ENCODE measurements around the gene GARIN6.

The GARIN6 gene

DNA sequence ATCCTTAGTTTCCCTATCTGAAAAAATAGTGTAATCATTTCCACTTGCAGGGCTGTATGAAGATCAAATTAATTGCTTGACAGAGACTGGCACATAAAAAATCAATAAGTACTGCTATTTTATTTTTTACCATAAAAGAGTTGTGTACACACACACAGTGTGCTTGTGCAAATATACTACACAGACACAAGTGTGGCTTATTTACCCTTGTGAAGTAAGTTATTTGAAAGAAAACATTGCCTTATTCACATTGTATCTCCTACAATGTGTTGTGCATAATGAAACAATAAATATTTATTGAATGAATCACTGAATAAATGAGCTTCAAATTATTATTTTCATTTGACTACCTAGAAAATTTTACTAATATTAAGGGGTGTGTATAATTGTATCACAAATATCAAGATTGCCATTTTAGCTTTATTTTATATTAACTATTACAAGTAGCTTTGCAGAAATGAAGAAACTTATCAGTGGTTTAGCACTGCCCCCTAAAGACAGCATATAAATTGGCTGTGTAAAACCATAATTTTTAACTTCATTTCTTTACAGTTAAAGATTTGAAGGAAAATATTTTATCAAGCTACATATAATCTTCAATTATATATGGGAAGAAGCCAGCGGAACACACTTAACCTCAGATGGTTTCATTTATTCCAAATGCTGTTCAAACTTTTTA is 11.3 kb downstream of the GARIN6 start:
- H3K4me3 ChIP-seq (replicated peaks; ENCODE audit: low read depth, low read length), result no peak overlapping the region
- DNase-seq (ENCODE audit: extremely low read depth, low read depth), result no peak
- TF ChIP-seq, protein P1, sequence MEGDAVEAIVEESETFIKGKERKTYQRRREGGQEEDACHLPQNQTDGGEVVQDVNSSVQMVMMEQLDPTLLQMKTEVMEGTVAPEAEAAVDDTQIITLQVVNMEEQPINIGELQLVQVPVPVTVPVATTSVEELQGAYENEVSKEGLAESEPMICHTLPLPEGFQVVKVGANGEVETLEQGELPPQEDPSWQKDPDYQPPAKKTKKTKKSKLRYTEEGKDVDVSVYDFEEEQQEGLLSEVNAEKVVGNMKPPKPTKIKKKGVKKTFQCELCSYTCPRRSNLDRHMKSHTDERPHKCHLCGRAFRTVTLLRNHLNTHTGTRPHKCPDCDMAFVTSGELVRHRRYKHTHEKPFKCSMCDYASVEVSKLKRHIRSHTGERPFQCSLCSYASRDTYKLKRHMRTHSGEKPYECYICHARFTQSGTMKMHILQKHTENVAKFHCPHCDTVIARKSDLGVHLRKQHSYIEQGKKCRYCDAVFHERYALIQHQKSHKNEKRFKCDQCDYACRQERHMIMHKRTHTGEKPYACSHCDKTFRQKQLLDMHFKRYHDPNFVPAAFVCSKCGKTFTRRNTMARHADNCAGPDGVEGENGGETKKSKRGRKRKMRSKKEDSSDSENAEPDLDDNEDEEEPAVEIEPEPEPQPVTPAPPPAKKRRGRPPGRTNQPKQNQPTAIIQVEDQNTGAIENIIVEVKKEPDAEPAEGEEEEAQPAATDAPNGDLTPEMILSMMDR (IDR thresholded peaks at IDR 0.05; ENCODE audit: low read depth, low read length, missing control alignments), result no peak

DNA sequence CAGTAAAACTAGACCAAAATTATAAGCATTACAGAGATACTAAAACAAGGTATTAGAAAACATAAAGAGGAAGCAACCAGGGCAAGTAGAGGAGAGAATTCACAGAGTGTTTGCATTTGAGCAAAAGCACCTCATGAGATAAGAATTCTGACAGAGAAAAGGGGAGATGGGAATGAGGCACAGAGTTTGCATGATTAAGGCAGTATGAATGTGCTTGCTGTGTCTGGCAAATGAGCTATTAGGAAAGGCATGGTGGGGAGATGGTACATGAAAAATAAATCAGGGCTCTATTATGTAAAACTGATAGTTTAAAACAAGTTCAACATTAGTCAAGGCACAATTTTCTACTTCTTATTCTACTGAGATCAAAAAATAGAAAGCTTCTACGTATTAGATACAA is 23.1 kb downstream of the GARIN6 start:
- no peak overlapping the region for H3K4me3 ChIP-seq (replicated peaks; ENCODE audit: low read depth, low read length)
- DNase-seq (ENCODE audit: extremely low read depth, low read depth), result no peak
- TF ChIP-seq, protein P1 (IDR thresholded peaks at IDR 0.05; ENCODE audit: low read depth, low read length, missing control alignments), result no peak

- H3K4me3 ChIP-seq (replicated peaks; ENCODE audit: low read depth, low read length), result no peak overlapping the region
- no peak for DNase-seq (ENCODE audit: extremely low read depth, low read depth)
- TF ChIP-seq, protein P1 (IDR thresholded peaks at IDR 0.05; ENCODE audit: low read depth, low read length, missing control alignments), result no peak
These were observed 32.7 kb downstream of the GARIN6 start for GRCh38 chr12:99680276-99680675.

DNA sequence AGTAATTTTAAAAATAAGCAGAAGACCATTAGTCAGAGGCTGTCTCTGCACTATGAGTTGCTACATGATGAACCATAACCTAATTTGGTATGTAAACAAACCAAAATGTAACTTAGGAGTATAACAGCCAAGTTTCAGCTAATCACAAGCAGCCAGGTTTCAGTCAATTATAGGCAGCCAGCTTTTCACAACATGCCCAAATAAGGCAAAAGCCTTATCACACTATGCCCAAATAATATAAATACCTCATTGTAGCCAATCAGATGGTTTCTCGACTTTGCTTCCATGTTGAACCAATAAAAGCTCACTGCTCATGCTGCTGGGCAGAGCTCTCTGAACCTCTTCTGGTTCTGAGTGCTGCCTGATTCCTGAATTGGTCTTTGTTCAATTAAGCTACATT is 38.6 kb downstream of the GARIN6 start:
- no peak overlapping the region for H3K4me3 ChIP-seq (replicated peaks; ENCODE audit: low read depth, low read length)
- TF ChIP-seq, protein P1 (IDR thresholded peaks at IDR 0.05; ENCODE audit: low read depth, low read length, missing control alignments), result no peak
- no peak for DNase-seq (ENCODE audit: extremely low read depth, low read depth)

- TF ChIP-seq, protein P1 (IDR thresholded peaks at IDR 0.05; ENCODE audit: low read depth, low read length, missing control alignments), result no peak
- DNase-seq (ENCODE audit: extremely low read depth, low read depth), result no peak
- H3K4me3 ChIP-seq (replicated peaks; ENCODE audit: low read depth, low read length), result no peak overlapping the region
These were observed 47.5 kb downstream of the GARIN6 start for GRCh38 chr12:99695050-99695449.

Measured in HFF-Myc (cell line).